ENCODE results near the gene HOXA5. TPM values are rescaled to one million over a fixed set of nuclear protein-coding genes. Genes with fewer than 3 reads are reported as not detected.

Gene HOXA5
- total RNA-seq, 6 experiments from 2014 or later = 0.18 to 1.5 (median 0.65) TPM

GRCh38 chr7:27099453-27100370, 43.8 kb downstream of the HOXA5 start:
- intact Hi-C loops (cut with DNase I) = loop anchor here in 1 of 2 donors (10.0 kb wide), 1 partner anchor 65 kb away; the partner anchor contains the start of gene HOXA9
- Histone ChIP-seq H3K27me3 (peaks cover 0 to 31% of the 10 kb centered on the region in 2 donors), H3K36me3 (no peaks in the 10 kb centered on the region), H3K4me3 (peak overlapping the region in 1 of 3 donors; percentile 26), H3K27ac (peak overlapping the region; percentile 7 to 94 (median 80)), H3K9me3 (no peaks in the 10 kb centered on the region), H3K4me1 (peaks cover 0 to 3% (median 0%) of the 10 kb centered on the region in 4 donors)
- no peak for DNase-seq
- no peak for TF ChIP-seq CTCF (IDR thresholded peaks at IDR 0.05)
- no peak for TF ChIP-seq POLR2A (IDR thresholded peaks at IDR 0.05)
- ATAC-seq = no peak
- WGBS (ENCODE audit: insufficient coverage, low coverage, low lambda C conversion rate, missing lambda C conversion rate) = 30% methylated on average over 8 of the region's 8 CpGs

GRCh38 chr7:27098578-27099451, 44.7 kb downstream of the HOXA5 start:
- 9% methylated on average over 37 of the region's 38 CpGs for WGBS (ENCODE audit: insufficient coverage, low coverage, low lambda C conversion rate, missing lambda C conversion rate)
- TF ChIP-seq POLR2A (IDR thresholded peaks at IDR 0.05) (no peak), CTCF (IDR thresholded peaks at IDR 0.05) (no peak)
- Histone ChIP-seq H3K27me3 (peaks cover 0 to 31% of the 10 kb centered on the region in 2 donors), H3K27ac (peak overlapping the region; percentile 49 to 94 (median 80)), H3K4me1 (peaks cover 0 to 3% (median 0%) of the 10 kb centered on the region in 4 donors), H3K36me3 (no peaks in the 10 kb centered on the region), H3K4me3 (peak overlapping the region; percentile 25 to 58 (median 26)), H3K9me3 (no peaks in the 10 kb centered on the region)
- intact Hi-C loops (cut with DNase I) = loop anchor here in 1 of 2 donors (10.0 kb wide), 1 partner anchor 66 kb away; the partner anchor contains the start of gene HOXA9
- DNase-seq = no peak
- ATAC-seq = no peak

DNA sequence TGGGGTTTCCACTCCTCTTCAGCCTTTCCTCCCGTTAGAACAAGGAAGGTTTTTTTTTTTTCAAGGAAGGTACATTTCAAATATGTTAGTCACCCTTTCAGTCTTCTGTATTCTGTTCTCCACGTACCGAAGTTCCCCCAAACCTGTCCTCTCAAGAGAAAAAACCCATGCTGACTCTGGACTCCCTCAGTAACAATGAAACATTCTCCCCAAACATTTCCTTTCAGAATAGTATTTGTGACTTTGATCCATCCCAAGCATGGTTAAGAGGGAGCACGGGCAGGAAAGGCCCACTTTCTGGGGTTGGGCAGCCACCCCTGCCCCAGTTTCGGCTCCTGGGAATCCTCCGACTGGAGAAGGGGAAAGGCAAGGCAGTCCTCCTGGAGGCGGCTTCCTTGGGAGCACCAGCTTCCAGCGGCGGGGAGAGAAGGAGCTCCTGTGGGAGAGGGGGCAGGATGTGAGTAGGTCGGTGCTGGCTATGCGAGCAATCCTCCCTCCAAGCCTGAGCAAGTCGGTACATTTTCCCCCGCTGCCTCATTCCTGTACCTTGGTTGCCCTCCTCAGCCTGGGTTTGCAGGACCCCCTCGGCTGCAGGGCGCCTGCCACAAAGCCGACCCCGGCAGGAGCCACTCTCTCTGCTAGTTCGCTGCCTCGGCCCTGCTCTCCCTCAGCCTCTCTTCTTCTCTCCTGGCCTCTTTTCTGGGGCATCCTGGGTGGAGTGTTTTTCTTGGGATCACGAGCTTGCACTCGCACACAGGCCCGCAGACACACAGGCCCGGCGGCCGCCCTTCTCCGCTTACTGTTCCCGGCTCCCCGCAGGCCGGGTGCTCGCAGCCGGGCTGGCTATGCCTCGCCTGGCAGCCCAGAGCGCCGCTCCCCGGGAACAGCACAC, 45.5 kb downstream of the HOXA5 start:
- intact Hi-C loops (cut with DNase I) = loop anchor here in 1 of 2 donors (10.0 kb wide), 1 partner anchor 67 kb away; the partner anchor contains the start of gene HOXA9
- 6% methylated on average over 17 of the region's 35 CpGs for WGBS (ENCODE audit: insufficient coverage, low coverage, low lambda C conversion rate, missing lambda C conversion rate)
- peak overlapping the region; percentile 25 to 58 (median 52) for H3K4me3 ChIP-seq
- H3K36me3 ChIP-seq = no peaks in the 10 kb centered on the region
- H3K9me3 ChIP-seq = no peaks in the 10 kb centered on the region
- peak overlapping the region; percentile 49 to 94 (median 80) for H3K27ac ChIP-seq
- H3K4me1 ChIP-seq = peaks cover 0 to under 1% (median 0%) of the 10 kb centered on the region in 4 donors
- DNase-seq (no peak), ATAC-seq (peak in 1 of 4 donors; percentile 10)
- TF ChIP-seq POLR2A (IDR thresholded peaks at IDR 0.05) = no peak
- TF ChIP-seq CTCF (IDR thresholded peaks at IDR 0.05) = no peak
- H3K27me3 ChIP-seq = peaks cover 0 to 31% of the 10 kb centered on the region in 2 donors
